Left ventricle myocardium inferior (tissue), 1 donor: ENCODE measurements around the gene ESAM. TPM values are rescaled to one million over a fixed set of nuclear protein-coding genes. Genes with fewer than 3 reads are reported as not detected.

Experiments used
- DNase-seq: peaks from one replicate; pipeline ENCODE4 v3.0.0-alpha.2; 2020
- H3K27ac ChIP-seq: fragments of 200-600 bp; replicated peaks from 2 replicates; pipeline ENCODE4 v1.8.0; 2021
- H3K27me3 ChIP-seq: fragments of 200-600 bp; 2 replicates; pipeline ENCODE4 v1.8.0; 2021; ENCODE audit warnings: low read depth
- H3K36me3 ChIP-seq: fragments of 200-600 bp; 2 replicates; pipeline ENCODE4 v1.8.0; 2021
- H3K4me1 ChIP-seq: fragments of 200-600 bp; 2 replicates; pipeline ENCODE4 v1.8.0; 2021
- H3K4me3 ChIP-seq: fragments of 200-600 bp; 2 replicates; pipeline ENCODE4 v1.8.0; 2021; ENCODE audit warnings: mild to moderate bottlenecking, moderate library complexity
- H3K9me3 ChIP-seq: fragments of 200-600 bp; replicated peaks from 2 replicates; pipeline ENCODE4 v1.8.0; 2021
- intact Hi-C: fragments of 100-400 bp; cut with micrococcal nuclease; formaldehyde crosslinking; loops from one replicate; pipeline ENCODE4 v1.11.0; 2022
- total RNA-seq: library from RNA; stranded (reverse); fragmentation: NEBNext Ultra II Directional; extraction: Animal tissue kit (Norgen Biotek cat#: 25700); gene quantifications from one replicate; pipeline ENCODE4 v1.2.1, GENCODE V29; 2021
- TF ChIP-seq, protein P1 (sequence below): fragments of 200-600 bp; IDR thresholded peaks from 2 replicates; pipeline ENCODE4 v1.8.0; 2021; ENCODE audit warnings: antibody characterized with exemption, mild to moderate bottlenecking, borderline replicate concordance
- donor health status: DM: no; HTN: yes; CAD: no; lungs with severe emphysema.

ESAM gene
- total RNA-seq, 1 donor from 2014 or later, result 40.0 TPM

- H3K4me3 ChIP-seq, result no peak overlapping the region
- TF ChIP-seq, protein P1, sequence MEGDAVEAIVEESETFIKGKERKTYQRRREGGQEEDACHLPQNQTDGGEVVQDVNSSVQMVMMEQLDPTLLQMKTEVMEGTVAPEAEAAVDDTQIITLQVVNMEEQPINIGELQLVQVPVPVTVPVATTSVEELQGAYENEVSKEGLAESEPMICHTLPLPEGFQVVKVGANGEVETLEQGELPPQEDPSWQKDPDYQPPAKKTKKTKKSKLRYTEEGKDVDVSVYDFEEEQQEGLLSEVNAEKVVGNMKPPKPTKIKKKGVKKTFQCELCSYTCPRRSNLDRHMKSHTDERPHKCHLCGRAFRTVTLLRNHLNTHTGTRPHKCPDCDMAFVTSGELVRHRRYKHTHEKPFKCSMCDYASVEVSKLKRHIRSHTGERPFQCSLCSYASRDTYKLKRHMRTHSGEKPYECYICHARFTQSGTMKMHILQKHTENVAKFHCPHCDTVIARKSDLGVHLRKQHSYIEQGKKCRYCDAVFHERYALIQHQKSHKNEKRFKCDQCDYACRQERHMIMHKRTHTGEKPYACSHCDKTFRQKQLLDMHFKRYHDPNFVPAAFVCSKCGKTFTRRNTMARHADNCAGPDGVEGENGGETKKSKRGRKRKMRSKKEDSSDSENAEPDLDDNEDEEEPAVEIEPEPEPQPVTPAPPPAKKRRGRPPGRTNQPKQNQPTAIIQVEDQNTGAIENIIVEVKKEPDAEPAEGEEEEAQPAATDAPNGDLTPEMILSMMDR, result no peak
- H3K36me3 ChIP-seq, result peaks cover 75% of the 10 kb centered on the region
- no peak for DNase-seq
- no peaks in the 10 kb centered on the region for H3K27me3 ChIP-seq
- intact Hi-C loops, result loop anchor here (10.0 kb wide), 1 partner anchor 66 kb away; no protein-coding TSS in a partner anchor
- no peak overlapping the region for H3K27ac ChIP-seq
- H3K4me1 ChIP-seq, result no peaks in the 10 kb centered on the region
- H3K9me3 ChIP-seq, result no peaks in the 10 kb centered on the region
Measured at GRCh38 chr11:124768914-124769313, 6.8 kb upstream of the ESAM start.

GRCh38 chr11:124766156-124766555 lies 4.1 kb upstream of the ESAM start:
- TF ChIP-seq, protein P1, result no peak
- Histone ChIP-seq H3K27ac (no peak overlapping the region), H3K36me3 (peaks cover 53% of the 10 kb centered on the region), H3K4me1 (peaks cover 25% of the 10 kb centered on the region), H3K27me3 (peaks cover 19% of the 10 kb centered on the region), H3K4me3 (no peak overlapping the region), H3K9me3 (no peaks in the 10 kb centered on the region)
- no peak for DNase-seq
- intact Hi-C loops, result loop anchor here (10.0 kb wide), 1 partner anchor 69 kb away; no protein-coding TSS in a partner anchor

DNA sequence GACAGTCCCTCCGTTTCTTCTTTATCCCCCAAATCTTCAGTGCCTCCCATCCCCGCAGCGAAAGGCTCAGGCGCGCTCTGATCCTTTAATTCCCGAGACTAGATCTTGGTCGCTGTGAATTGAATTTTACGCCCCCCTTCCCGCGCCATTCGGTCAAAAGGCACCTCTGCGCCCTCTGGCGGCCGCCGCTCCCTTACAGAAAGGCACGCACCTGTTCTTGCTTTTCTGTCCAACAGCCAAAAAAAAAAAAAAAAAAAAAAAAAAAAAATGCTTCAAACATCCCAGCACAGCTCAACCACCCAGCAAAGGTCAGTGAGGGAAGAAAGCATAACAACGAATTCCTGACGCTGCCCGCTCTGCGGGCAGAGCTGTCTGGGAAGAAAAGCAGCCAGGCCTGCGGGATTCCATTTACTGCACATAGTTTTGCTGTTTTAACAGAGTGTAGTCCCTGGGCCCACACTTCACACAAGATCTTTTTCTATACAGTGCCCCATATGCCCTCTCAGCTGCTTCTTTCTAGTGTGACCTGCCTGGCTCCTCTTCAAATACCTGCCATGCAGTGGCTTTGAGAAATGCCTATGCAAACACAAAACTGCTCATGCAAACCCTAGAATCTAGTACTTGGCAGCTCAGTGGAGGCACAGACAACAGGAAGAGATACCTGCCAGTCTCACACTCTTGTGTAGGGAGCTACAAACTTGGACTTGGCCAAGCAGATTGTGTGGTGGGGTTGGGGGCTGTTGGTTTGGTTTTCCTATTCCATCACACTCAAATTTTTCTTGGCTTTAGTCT lies 1.3 kb upstream of the ESAM start:
- peak; percentile 88 for DNase-seq
- H3K27ac ChIP-seq, result peak overlapping the region; percentile 98
- TF ChIP-seq, protein P1, result peak; percentile 81
- H3K36me3 ChIP-seq, result peaks cover 34% of the 10 kb centered on the region
- intact Hi-C loops, result loop anchor here (5.0 to 10.0 kb wide), 2 partner anchors 71 to 91 kb away; partner anchors contain the start of genes SIAE and SPA17
- H3K27me3 ChIP-seq, result peaks cover 47% of the 10 kb centered on the region
- peak overlapping the region; percentile 82 for H3K4me3 ChIP-seq
- H3K9me3 ChIP-seq, result no peaks in the 10 kb centered on the region
- H3K4me1 ChIP-seq, result peaks cover 52% of the 10 kb centered on the region

DNA sequence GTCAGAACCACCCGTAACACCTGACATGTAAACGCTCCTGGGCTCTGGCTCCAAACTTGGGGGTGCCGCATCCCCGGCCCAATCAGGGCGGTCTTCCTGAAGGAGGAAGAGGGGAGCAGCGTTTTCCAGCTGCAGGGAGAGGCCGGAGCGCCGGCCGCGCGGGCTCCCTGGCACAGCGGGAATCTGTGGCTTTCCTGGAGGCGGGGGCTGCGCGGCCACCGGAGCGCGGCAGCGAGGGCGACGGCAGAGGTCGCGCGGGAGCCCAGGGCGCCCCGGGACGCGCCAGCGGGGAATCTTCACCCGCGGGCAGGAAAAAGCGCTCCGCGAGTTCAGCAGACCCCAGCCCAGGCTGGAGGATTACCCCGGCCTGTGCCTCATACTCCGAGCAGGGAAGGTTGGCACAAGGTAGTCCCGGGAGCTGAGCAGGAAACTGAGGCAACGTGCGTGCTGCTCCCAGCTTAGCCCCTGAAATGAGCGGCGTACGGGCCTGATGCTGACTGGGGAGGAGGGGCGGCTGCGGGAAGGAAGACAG lies 600 bp upstream of the ESAM start:
- H3K4me1 ChIP-seq, result peaks cover 59% of the 10 kb centered on the region
- H3K27ac ChIP-seq, result peak overlapping the region; percentile 98
- peaks cover 32% of the 10 kb centered on the region for H3K36me3 ChIP-seq
- DNase-seq, result no peak
- H3K9me3 ChIP-seq, result no peaks in the 10 kb centered on the region
- peak overlapping the region; percentile 82 for H3K4me3 ChIP-seq
- peaks cover 54% of the 10 kb centered on the region for H3K27me3 ChIP-seq
- TF ChIP-seq, protein P1, result no peak
- intact Hi-C loops, result loop anchor here (5.0 to 10.0 kb wide), 2 partner anchors 72 to 90 kb away; partner anchors contain the start of genes SIAE and SPA17

- intact Hi-C loops, result loop anchor here (5.0 to 10.0 kb wide), 2 partner anchors 73 to 89 kb away; partner anchors contain the start of genes SIAE and SPA17
- peak; percentile 37 for DNase-seq
- H3K36me3 ChIP-seq, result peaks cover 20% of the 10 kb centered on the region
- TF ChIP-seq, protein P1, result no peak
- peaks cover 71% of the 10 kb centered on the region for H3K4me1 ChIP-seq
- H3K9me3 ChIP-seq, result no peaks in the 10 kb centered on the region
- H3K27ac ChIP-seq, result peak overlapping the region; percentile 98
- peaks cover 66% of the 10 kb centered on the region for H3K27me3 ChIP-seq
- H3K4me3 ChIP-seq, result peak overlapping the region; percentile 82
Measured at GRCh38 chr11:124761301-124762104, 587 bp downstream of the ESAM start.
